ENCODE results near the gene AXIN1.

The AXIN1 gene

DNA sequence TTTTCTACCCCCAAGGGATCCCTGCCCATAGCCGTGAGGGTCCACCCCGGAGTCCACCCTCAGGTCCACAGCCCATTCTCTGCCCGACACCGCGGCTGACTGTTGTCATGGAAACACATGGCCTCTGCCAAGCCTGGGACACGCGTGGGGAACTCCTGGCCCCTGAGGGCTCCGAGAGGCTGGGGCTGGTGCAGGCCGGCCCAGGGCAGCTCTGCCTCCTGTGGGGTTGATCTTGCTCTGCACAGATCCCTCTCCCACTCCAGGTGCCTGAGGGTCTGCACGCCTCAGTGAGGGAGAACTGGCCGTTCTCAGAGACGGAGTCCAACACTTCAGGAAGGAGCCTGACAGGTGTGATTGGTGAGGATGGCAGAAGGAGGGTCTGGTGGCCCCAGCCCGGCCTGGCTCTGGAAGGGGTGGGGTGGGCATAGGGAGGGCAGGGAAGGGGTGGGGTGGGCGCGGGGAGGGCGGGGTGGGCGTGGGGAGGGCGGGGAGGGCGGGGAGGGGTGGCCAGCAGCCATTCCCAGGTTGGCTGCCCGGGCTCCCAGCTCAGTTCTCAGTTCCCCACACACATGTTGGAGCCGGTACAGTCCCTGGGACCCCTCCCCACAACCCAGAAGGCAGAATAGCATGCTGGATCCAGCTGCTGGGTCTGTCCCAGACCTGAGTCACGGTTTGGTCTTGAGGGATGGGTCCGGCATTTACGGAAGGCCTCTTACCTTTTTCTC is 11.4 kb upstream of the AXIN1 start:
- TF ChIP-seq NFIC (IDR thresholded peaks at IDR 0.05), result no peak
- no peak for TF ChIP-seq FOXM1 (IDR thresholded peaks at IDR 0.05; ENCODE audit: borderline replicate concordance, low read depth)
- no peak for TF ChIP-seq EP300 (IDR thresholded peaks at IDR 0.05; ENCODE audit: borderline replicate concordance)
- no peak for TF ChIP-seq CEBPB (IDR thresholded peaks at IDR 0.05)
- no peak for TF ChIP-seq EGR1 (IDR thresholded peaks at IDR 0.05)
- TF ChIP-seq TEAD4 (IDR thresholded peaks at IDR 0.05), result no peak
- TF ChIP-seq, protein P1, sequence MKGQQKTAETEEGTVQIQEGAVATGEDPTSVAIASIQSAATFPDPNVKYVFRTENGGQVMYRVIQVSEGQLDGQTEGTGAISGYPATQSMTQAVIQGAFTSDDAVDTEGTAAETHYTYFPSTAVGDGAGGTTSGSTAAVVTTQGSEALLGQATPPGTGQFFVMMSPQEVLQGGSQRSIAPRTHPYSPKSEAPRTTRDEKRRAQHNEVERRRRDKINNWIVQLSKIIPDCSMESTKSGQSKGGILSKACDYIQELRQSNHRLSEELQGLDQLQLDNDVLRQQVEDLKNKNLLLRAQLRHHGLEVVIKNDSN (IDR thresholded peaks at IDR 0.05), result no peak

DNA sequence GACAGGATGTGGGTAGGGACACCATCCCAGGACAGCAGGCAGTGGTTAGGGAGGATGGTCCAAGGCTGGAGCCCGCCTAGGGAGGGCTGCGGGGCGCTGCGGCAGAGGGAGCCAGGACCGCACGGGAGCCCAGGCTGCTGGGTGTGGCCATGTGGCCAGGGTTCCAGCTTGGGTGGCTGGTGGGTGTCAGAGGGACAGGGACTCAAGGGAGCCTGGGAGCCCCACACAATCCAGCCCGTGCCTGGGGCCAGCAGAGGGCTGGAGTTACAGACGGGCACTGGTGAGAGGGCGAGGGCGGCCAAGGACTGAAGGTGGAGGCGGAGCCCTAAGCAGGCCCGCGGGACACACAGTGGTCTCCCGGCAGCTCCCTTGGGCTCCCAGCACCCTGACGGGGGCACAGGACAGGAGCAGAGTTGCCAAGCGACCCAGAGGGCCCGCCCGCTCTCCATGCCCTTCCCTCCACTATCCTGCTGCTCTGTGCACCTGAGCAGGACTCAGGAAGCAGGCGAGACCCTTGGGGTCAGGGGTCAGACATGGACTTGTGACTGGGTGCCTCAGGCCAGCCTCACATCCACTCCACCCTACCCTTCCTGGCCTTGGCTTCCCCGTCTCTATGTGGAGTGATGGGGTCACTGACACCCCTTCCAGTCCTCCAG is 10.7 kb upstream of the AXIN1 start:
- TF ChIP-seq ZBTB7A (IDR thresholded peaks at IDR 0.05; ENCODE audit: low read depth), result no peak
- no peak for TF ChIP-seq CREB1 (IDR thresholded peaks at IDR 0.05; ENCODE audit: low read depth)
- TF ChIP-seq TEAD4 (IDR thresholded peaks at IDR 0.05), result no peak
- TF ChIP-seq, protein P2, sequence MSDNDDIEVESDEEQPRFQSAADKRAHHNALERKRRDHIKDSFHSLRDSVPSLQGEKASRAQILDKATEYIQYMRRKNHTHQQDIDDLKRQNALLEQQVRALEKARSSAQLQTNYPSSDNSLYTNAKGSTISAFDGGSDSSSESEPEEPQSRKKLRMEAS (IDR thresholded peaks at IDR 0.05), result no peak
- TF ChIP-seq TCF12 (IDR thresholded peaks at IDR 0.05; ENCODE audit: low read depth), result no peak
- no peak for TF ChIP-seq EGR1 (IDR thresholded peaks at IDR 0.05)
- TF ChIP-seq, protein P3, sequence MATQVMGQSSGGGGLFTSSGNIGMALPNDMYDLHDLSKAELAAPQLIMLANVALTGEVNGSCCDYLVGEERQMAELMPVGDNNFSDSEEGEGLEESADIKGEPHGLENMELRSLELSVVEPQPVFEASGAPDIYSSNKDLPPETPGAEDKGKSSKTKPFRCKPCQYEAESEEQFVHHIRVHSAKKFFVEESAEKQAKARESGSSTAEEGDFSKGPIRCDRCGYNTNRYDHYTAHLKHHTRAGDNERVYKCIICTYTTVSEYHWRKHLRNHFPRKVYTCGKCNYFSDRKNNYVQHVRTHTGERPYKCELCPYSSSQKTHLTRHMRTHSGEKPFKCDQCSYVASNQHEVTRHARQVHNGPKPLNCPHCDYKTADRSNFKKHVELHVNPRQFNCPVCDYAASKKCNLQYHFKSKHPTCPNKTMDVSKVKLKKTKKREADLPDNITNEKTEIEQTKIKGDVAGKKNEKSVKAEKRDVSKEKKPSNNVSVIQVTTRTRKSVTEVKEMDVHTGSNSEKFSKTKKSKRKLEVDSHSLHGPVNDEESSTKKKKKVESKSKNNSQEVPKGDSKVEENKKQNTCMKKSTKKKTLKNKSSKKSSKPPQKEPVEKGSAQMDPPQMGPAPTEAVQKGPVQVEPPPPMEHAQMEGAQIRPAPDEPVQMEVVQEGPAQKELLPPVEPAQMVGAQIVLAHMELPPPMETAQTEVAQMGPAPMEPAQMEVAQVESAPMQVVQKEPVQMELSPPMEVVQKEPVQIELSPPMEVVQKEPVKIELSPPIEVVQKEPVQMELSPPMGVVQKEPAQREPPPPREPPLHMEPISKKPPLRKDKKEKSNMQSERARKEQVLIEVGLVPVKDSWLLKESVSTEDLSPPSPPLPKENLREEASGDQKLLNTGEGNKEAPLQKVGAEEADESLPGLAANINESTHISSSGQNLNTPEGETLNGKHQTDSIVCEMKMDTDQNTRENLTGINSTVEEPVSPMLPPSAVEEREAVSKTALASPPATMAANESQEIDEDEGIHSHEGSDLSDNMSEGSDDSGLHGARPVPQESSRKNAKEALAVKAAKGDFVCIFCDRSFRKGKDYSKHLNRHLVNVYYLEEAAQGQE (IDR thresholded peaks at IDR 0.05; ENCODE audit: low read depth), result no peak
- TF ChIP-seq CEBPB (IDR thresholded peaks at IDR 0.05), result no peak
- no peak for TF ChIP-seq EP300 (IDR thresholded peaks at IDR 0.05; ENCODE audit: borderline replicate concordance)

DNA sequence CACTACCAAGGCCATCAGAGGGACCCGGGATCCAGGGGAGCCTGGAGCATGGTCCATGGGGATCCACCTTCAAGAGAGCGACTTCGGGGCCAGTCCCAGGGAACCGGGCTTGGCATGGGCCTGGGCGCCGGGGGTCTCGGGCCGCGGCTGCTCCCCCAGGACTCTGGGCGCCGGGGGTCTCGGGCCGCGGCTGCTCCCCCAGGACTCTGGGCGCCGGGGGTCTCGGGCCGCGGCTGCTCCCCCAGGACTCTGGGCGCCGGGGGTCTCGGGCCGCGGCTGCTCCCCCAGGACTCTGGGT is 10.1 kb upstream of the AXIN1 start:
- TF ChIP-seq ZBTB7A (IDR thresholded peaks at IDR 0.05; ENCODE audit: low read depth), result 0 out of 2 replicates have a peak, but pooled peaks have one; percentile 39

DNA sequence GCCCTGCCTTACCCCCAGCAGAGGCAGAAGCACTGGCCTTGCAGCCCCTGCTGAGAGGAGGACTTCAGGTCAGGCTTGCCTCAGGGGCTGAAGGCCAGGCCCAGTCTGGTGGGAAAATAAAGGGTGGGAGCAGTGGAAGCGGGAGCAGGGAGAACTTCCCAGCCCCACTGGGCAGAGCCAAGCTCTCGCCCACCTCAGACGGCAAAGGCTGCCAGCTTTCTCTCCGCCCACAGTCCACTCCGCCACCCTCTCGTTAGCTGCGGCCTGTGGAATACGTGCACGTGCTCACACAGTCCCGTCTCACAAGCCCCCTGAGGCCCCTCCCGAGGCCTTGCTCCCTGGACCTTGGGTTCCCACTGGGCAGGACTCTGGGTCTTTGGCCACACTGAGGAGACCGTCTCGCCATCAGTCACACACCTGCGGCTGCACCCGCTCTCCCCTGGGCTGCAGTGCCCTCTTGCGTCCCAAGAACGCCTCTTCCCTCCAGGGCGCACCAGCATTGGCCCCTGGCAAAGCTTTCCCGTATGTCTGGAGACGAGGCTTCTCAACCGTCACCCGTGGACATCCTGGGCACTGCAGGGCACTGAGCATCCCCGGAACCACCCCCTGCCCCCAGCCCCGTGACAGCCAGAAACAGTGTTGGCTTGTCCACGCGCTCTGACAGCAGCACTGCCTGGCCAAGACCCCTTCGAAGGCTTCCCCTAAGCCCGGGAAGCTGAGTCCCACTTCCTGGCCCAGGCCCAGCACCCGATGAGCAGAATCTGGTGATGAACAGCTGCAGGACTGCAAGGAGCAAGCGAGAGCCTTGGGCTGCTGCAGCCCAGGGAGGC is 9.6 kb upstream of the AXIN1 start:
- TF ChIP-seq, protein P3 (IDR thresholded peaks at IDR 0.05; ENCODE audit: low read depth), result no peak
- peak; percentile 46; the same call in 1 of the 2 replicates for TF ChIP-seq NFIC (IDR thresholded peaks at IDR 0.05)
- TF ChIP-seq RAD21 (IDR thresholded peaks at IDR 0.05; ENCODE audit: low read depth), result peak; percentile 99
- no peak for TF ChIP-seq TAF1 (IDR thresholded peaks at IDR 0.05; ENCODE audit: low read depth)

DNA sequence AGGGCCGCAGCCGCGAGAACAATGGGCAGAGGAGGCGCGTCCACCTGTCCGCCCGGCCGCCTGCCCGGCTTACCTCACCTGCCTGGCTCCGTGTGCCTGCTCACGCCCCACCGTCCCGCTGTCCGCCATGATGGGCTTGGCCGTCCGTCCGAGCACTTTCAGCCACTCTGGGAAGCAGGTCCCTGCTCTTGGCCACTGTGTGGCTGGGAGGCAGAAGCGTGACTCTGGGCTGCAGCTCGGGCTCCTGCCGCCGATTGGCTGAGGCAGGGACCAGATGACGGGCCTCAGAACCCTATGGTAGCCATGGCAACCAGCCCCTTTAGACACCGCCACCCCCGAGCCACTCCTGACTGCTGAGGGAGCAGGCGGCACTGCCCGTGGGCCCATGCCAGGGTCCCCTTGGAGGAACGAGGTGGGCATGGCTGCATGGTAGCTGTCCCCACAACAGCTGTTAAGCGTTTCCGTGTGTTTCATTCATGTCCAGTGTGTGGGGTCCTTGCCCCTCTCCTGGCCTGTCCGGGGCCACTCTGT is 8.9 kb upstream of the AXIN1 start:
- TF ChIP-seq TEAD4 (IDR thresholded peaks at IDR 0.05) (no peak), NFIC (IDR thresholded peaks at IDR 0.05) (no peak), EGR1 (IDR thresholded peaks at IDR 0.05) (no peak), EP300 (IDR thresholded peaks at IDR 0.05; ENCODE audit: borderline replicate concordance) (no peak), CEBPB (IDR thresholded peaks at IDR 0.05) (no peak), TCF12 (IDR thresholded peaks at IDR 0.05; ENCODE audit: low read depth) (no peak), FOXM1 (IDR thresholded peaks at IDR 0.05; ENCODE audit: borderline replicate concordance, low read depth) (no peak), YY1 (IDR thresholded peaks at IDR 0.05; ENCODE audit: low read depth) (no peak), ZBTB7A (IDR thresholded peaks at IDR 0.05; ENCODE audit: low read depth) (no peak), TAF1 (IDR thresholded peaks at IDR 0.05; ENCODE audit: low read depth) (no peak), RAD21 (IDR thresholded peaks at IDR 0.05; ENCODE audit: low read depth) (no peak), CREB1 (IDR thresholded peaks at IDR 0.05; ENCODE audit: low read depth) (no peak)
- TF ChIP-seq, protein P1 (IDR thresholded peaks at IDR 0.05), result no peak
- TF ChIP-seq, protein P2 (IDR thresholded peaks at IDR 0.05), result no peak
- TF ChIP-seq, protein P3 (IDR thresholded peaks at IDR 0.05; ENCODE audit: low read depth), result no peak

All from Ishikawa (cell line).